Measurements from ENCODE around the gene ATOH8.

DNA sequence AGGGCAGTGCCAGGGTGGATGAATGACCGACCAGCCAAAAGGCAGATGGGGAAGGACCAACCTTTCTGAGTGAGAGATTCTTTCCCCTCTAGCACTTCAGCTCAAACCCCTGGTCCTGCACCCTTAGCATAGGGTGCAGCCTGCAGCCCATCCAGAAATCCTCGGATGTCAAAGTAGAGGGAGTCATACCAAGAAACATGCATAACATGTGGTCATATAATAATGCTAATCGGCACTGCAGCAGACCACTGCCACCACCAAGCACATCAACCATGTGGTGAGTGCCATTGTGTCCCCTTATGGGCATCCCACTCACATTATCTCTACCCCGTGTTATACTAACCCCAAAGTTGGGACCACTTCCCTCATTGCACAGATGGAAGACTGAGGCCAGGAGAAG, 17.7 kb downstream of the ATOH8 start:
- TF ChIP-seq POLR2A (IDR thresholded peaks at IDR 0.05) = no peak
- TF ChIP-seq, protein P1, sequence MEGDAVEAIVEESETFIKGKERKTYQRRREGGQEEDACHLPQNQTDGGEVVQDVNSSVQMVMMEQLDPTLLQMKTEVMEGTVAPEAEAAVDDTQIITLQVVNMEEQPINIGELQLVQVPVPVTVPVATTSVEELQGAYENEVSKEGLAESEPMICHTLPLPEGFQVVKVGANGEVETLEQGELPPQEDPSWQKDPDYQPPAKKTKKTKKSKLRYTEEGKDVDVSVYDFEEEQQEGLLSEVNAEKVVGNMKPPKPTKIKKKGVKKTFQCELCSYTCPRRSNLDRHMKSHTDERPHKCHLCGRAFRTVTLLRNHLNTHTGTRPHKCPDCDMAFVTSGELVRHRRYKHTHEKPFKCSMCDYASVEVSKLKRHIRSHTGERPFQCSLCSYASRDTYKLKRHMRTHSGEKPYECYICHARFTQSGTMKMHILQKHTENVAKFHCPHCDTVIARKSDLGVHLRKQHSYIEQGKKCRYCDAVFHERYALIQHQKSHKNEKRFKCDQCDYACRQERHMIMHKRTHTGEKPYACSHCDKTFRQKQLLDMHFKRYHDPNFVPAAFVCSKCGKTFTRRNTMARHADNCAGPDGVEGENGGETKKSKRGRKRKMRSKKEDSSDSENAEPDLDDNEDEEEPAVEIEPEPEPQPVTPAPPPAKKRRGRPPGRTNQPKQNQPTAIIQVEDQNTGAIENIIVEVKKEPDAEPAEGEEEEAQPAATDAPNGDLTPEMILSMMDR (IDR thresholded peaks at IDR 0.05) = no peak
